Measurements from ENCODE around the gene ADCY2. TPM values are rescaled to one million over a fixed set of nuclear protein-coding genes. Genes with fewer than 3 reads are reported as not detected.

ADCY2 gene
- total and polyA plus RNA-seq, 2 experiments from 2014 or later = 2.2 to 4.7 TPM

GRCh38 chr5:7634837-7635236 is 238.9 kb downstream of the ADCY2 start:
- Histone ChIP-seq H3K27ac (no peak overlapping the region), H3K9me3 (ENCODE audit: low read depth) (no peaks in the 10 kb centered on the region), H3K4me1 (ENCODE audit: low read depth) (no peaks in the 10 kb centered on the region), H3K36me3 (no peaks in the 10 kb centered on the region), H3K27me3 (no peaks in the 10 kb centered on the region), H3K4me3 (no peak overlapping the region)
- no peak for TF ChIP-seq CTCF (IDR thresholded peaks at IDR 0.05; ENCODE audit: low read depth, low read length)
- DNase-seq (ENCODE audit: low read depth in 1 of 2, low spot score in 1 of 2) = no peak

DNA sequence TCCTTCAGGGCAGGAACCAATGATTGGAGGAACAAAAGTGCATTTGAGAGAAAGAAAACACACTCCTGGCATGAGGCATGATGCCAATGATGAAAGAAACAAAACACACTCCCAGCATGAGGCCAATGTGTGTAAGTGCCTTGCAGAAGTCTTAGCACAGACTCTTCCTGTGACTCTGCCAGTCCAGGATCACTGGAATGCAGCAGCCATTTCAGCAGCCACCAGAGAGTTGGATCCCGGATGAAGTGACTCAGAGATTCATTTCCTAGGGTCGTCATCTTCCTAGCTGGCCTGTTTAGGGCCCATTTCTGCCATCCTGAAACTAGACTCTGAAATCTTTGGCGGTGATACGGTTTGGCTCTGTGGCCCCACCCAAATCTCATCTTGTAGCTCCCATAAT is 242.5 kb downstream of the ADCY2 start:
- no peaks in the 10 kb centered on the region for H3K36me3 ChIP-seq
- H3K4me1 ChIP-seq (ENCODE audit: low read depth) = no peaks in the 10 kb centered on the region
- no peak overlapping the region for H3K4me3 ChIP-seq
- H3K27me3 ChIP-seq = no peaks in the 10 kb centered on the region
- no peak overlapping the region for H3K27ac ChIP-seq
- DNase-seq (ENCODE audit: low read depth in 1 of 2, low spot score in 1 of 2) = no peak
- no peaks in the 10 kb centered on the region for H3K9me3 ChIP-seq (ENCODE audit: low read depth)
- TF ChIP-seq CTCF (IDR thresholded peaks at IDR 0.05; ENCODE audit: low read depth, low read length) = no peak

- no peaks in the 10 kb centered on the region for H3K36me3 ChIP-seq
- H3K27me3 ChIP-seq = no peaks in the 10 kb centered on the region
- no peak for DNase-seq (ENCODE audit: low read depth in 1 of 2, low spot score in 1 of 2)
- H3K27ac ChIP-seq = no peak overlapping the region
- no peak overlapping the region for H3K4me3 ChIP-seq
- no peaks in the 10 kb centered on the region for H3K4me1 ChIP-seq (ENCODE audit: low read depth)
- TF ChIP-seq CTCF (IDR thresholded peaks at IDR 0.05; ENCODE audit: low read depth, low read length) = no peak
- H3K9me3 ChIP-seq (ENCODE audit: low read depth) = no peaks in the 10 kb centered on the region
Measured at GRCh38 chr5:7642029-7642428, 246.1 kb downstream of the ADCY2 start.

GRCh38 chr5:7644723-7645122 is 248.8 kb downstream of the ADCY2 start:
- Histone ChIP-seq H3K27me3 (no peaks in the 10 kb centered on the region), H3K9me3 (ENCODE audit: low read depth) (no peaks in the 10 kb centered on the region), H3K27ac (no peak overlapping the region), H3K4me3 (no peak overlapping the region), H3K36me3 (no peaks in the 10 kb centered on the region), H3K4me1 (ENCODE audit: low read depth) (no peaks in the 10 kb centered on the region)
- no peak for DNase-seq (ENCODE audit: low read depth in 1 of 2, low spot score in 1 of 2)
- no peak for TF ChIP-seq CTCF (IDR thresholded peaks at IDR 0.05; ENCODE audit: low read depth, low read length)

DNA sequence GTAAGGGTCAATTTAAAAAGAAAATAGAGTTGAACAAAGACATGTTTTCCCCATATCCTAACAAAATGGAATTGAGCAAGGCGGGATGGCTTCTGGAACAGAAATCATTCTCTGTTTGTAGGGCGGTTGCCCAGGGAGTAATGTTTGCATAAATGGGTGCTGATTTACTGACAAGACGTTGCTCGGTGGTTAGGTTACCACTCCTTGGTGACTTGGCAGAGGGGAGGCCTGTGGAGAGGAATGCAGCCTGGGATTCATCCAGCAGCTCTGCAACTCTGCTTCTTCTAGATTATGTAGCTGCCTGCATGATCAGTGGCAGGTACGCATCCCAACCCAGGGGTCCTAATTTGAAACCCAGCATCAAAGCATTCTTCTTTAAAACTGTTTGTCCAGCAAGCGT is 254.8 kb downstream of the ADCY2 start:
- TF ChIP-seq CTCF (IDR thresholded peaks at IDR 0.05; ENCODE audit: low read depth, low read length) = no peak
- Histone ChIP-seq H3K9me3 (ENCODE audit: low read depth) (no peaks in the 10 kb centered on the region), H3K4me3 (no peak overlapping the region), H3K4me1 (ENCODE audit: low read depth) (no peaks in the 10 kb centered on the region), H3K27ac (no peak overlapping the region), H3K27me3 (no peaks in the 10 kb centered on the region), H3K36me3 (no peaks in the 10 kb centered on the region)
- no peak for DNase-seq (ENCODE audit: low read depth in 1 of 2, low spot score in 1 of 2)

GRCh38 chr5:7653046-7653445 is 257.1 kb downstream of the ADCY2 start:
- no peak for DNase-seq (ENCODE audit: low read depth in 1 of 2, low spot score in 1 of 2)
- TF ChIP-seq CTCF (IDR thresholded peaks at IDR 0.05; ENCODE audit: low read depth, low read length) = no peak

More at GRCh38 chr5:7653046-7653445, 257.1 kb downstream of the ADCY2 start:
- H3K36me3 ChIP-seq = no peaks in the 10 kb centered on the region
- no peaks in the 10 kb centered on the region for H3K27me3 ChIP-seq
- no peaks in the 10 kb centered on the region for H3K4me1 ChIP-seq (ENCODE audit: low read depth)
- H3K4me3 ChIP-seq = no peak overlapping the region
- no peak overlapping the region for H3K27ac ChIP-seq
- no peaks in the 10 kb centered on the region for H3K9me3 ChIP-seq (ENCODE audit: low read depth)

All from cardiac muscle cell (in vitro differentiated cells and primary cell).